Iris pigment epithelial cell (primary cell): ENCODE results near the gene CGREF1.
"Not testable (repeated sequence)": the region's sequence is repeated elsewhere in the genome, so short reads cannot be mapped to it uniquely, and the experiment has no call there.

Experiments used
- DNase-seq: peaks from one replicate; pipeline ENCODE4 v3.0.0-alpha.2; 2011; ENCODE audit warnings: low read depth

CGREF1 gene

GRCh38 chr2:27087823-27088410, 31.0 kb downstream of the CGREF1 start:
- DNase-seq: no peak

GRCh38 chr2:27086724-27087593, 32.0 kb downstream of the CGREF1 start, which contains the start of gene KHK:
Gene KHK (plus strand): TSS chr2:27086772. CDS start chr2:27087260, 488 bp downstream.
- no peak for DNase-seq

GRCh38 chr2:27086090-27086723, 32.7 kb downstream of the CGREF1 start:
- DNase-seq: peak; percentile 86

DNA sequence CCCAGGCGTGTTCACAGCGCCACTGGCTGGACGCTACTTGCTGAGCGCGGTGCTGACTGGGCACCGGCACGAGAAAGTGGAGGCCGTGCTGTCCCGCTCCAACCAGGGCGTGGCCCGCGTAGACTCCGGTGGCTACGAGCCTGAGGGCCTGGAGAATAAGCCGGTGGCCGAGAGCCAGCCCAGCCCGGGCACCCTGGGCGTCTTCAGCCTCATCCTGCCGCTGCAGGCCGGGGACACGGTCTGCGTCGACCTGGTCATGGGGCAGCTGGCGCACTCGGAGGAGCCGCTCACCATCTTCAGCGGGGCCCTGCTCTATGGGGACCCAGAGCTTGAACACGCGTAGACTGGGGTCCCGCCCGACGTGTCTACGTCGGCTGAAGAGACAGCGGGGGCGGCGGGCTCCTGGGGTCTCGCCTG, 33.2 kb downstream of the CGREF1 start:
- peak; percentile 63 for DNase-seq

GRCh38 chr2:27085062-27085672, 33.8 kb downstream of the CGREF1 start:
- DNase-seq: no peak

DNA sequence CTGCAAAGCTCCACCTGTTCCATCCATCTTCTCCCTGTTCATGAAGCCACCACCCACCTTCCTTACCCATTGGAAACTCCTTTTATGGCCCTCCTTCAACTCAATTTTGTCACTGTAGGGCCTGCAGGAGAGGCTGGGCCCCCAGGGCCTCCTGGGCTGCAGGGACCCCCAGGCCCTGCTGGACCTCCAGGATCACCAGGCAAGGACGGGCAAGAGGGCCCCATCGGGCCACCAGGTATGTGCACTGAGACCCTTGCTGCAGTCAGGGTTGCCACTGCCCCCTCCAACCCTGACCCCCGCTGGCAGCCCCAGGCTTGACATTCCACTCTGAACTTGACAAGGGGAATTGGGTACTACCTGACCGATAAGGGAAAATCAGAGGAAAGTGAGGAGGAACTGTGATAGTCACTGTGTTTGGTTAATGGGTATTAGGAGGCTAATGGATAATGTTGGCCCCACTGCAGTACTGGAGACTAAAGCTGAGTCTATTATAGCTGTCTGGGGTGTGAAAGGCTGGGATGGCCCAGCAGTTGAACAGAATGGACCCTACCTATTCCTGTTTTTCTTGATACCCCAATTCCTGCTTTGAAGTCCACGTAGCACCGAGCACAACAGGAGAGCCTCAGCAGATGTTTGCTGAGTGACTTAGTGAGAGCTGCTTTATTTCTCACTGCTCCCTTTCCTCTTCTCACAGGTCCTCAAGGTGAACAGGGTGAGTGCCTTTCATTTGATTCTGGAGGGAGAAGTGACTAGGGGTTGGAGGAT, 34.4 kb downstream of the CGREF1 start:
- DNase-seq: no peak

DNA sequence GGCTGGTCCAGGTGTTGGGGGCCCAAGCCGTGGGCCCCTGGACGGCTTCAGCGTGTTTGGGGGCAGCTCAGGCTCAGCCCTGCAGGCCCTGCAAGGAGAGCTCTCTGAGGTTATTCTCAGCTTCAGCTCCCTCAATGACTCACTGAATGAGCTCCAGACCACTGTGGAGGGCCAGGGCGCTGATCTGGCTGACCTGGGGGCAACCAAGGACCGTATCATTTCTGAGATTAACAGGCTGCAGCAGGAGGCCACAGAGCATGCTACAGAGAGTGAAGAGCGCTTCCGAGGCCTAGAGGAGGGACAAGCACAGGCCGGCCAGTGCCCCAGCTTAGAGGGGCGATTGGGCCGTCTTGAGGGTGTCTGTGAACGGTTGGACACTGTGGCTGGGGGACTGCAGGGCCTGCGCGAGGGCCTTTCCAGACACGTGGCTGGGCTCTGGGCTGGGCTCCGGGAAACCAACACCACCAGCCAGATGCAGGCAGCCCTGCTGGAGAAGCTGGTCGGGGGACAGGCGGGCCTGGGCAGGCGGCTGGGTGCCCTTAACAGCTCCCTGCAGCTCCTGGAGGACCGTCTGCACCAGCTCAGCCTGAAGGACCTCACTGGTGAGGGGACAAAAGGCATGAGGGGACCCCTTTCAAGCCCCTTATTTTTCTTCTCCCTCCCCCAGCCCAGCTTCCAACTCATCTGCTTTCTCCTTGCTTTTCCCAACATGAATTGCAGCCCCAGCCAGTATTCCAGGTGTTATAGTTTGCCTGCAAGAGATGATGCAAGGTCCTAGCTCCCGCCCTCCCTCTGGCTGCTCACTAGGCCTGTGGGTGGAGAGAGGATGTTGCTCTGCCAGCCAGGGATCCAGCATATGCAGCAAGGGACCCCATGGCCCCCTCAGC, 35.3 kb downstream of the CGREF1 start:
- no peak for DNase-seq

- DNase-seq: no peak
Observed at GRCh38 chr2:27082773-27083409, 36.0 kb downstream of the CGREF1 start.

DNA sequence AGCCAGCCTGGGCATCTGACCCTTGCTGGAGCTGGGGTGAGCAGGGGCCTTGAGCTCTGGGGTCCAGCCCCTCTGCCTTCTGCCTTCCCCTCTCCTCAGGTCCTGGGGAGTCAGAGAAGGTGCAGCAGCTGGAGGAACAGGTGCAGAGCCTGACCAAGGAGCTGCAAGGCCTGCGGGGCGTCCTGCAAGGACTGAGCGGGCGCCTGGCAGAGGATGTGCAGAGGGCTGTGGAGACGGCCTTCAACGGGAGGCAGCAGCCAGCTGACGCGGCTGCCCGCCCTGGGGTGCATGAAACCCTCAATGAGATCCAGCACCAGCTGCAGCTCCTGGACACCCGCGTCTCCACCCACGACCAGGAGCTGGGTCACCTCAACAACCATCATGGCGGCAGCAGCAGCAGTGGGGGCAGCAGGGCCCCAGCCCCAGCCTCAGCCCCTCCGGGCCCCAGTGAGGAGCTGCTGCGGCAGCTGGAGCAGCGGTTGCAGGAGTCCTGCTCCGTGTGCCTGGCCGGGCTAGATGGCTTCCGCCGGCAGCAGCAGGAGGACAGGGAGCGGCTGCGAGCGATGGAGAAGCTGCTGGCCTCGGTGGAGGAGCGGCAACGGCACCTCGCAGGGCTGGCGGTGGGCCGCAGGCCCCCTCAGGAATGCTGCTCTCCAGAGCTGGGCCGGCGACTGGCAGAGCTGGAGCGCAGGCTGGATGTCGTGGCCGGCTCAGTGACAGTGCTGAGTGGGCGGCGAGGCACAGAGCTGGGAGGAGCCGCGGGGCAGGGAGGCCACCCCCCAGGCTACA, 36.8 kb downstream of the CGREF1 start:
- DNase-seq: no peak

DNA sequence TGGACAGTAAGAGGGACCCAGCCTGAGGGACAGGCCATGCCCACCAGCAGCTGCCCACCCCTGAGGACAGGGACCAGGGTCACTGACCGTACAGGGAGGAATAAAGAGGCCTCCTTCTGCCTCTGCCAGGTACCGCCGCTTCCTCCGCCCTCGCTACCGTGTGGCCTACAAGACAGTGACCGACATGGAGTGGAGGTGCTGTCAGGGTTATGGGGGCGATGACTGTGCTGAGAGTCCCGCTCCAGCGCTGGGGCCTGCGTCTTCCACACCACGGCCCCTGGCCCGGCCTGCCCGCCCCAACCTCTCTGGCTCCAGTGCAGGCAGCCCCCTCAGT, 38.4 kb downstream of the CGREF1 start:
- no peak for DNase-seq

GRCh38 chr2:27080140-27080469, 38.8 kb downstream of the CGREF1 start:
- no peak for DNase-seq

GRCh38 chr2:27079233-27080139, 39.4 kb downstream of the CGREF1 start:
- DNase-seq: no peak

- DNase-seq: peak; percentile 86
Observed at GRCh38 chr2:27078267-27079194, 40.4 kb downstream of the CGREF1 start, which contains the start of gene EMILIN1. Gene EMILIN1 (plus strand): TSS chr2:27078615. CDS start chr2:27079066, 451 bp downstream.

DNA sequence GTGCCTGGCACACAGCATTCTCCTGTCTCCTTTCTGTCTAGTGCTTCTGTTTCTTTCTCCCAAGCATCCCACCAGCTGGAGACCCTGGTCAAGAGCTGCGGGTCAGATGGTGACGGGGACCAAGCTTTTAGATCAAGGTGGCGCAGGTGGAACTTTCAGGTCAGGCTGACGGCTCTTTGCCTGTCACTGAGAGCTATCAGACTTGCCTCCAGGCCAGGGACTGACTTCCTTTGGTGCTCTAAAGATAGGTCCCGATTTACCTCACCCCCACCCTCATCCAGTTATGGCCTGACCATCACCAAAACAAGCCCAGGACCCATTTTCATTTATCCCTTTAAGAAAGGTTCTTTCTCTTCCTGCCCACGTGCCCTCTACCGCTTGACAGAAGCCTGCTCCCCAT, 41.7 kb downstream of the CGREF1 start:
- DNase-seq: no peak

DNA sequence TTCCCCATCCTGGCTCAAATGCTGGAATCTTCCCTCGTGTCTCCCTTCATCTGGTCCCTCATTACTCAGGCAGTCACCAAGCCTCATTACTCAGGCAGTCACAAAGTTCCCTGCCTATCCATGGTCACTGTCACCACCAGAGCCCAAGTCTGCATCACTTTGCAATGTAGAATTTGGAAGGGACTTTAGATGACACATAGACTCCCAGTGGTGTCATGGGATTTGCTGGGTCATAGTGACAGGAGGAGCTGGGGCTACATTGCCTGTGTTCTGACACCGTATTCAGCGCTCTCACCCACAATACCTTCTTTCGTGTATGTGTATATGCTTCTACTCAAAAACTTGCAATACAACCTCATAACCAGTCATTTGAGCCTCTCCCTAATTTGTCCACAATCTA, 42.6 kb downstream of the CGREF1 start:
- no peak for DNase-seq

GRCh38 chr2:27075566-27075871, 43.4 kb downstream of the CGREF1 start:
- not testable (repeated sequence) for DNase-seq

DNA sequence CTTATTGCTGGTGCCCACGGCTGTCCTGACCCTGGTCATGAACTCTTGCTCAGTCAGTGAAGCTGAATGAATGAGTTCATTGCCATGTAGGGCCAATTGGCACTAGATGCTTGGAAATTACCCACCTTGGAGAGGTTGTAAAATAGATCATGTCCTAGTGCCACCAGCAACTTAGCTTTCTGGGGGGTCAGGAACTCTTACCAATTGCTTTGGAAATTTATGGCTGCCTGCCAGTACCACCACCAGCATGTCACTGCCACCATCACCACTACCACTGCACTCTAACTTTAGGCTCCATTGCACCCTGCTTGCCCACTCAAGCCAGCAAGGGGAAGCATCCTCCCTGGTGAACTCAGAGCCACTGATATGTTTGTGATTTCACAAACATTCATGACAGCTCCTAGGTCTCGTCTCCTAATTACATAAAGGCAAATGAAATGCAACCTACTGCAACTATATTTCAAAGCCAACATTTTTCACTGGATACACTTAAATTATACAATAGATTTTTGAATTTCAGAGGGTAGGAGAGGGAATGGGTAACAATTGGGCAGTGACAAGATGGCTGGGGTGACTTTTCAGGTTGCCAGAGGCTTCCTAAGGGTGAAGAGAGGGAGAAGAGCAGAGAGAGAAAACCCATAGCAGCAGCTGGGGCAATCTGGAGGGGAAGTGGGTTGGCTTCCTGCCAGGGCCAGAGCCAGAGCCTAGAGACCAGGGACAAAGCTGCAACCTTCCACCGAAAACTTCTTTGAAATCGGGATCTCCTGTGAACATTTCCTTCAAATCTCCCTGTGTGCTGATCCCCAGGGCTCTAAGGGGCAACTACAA, 44.0 kb downstream of the CGREF1 start:
- DNase-seq: no peak
